ENCODE data around the gene CDC42EP4. TPM values are rescaled to one million over a fixed set of nuclear protein-coding genes. Genes with fewer than 3 reads are reported as not detected.
"Not testable (repeated sequence)": the region's sequence is repeated elsewhere in the genome, so short reads cannot be mapped to it uniquely, and the experiment has no call there.

Gene CDC42EP4
- total RNA-seq, 1 experiment from 2014 or later = 11.0 TPM

- TF ChIP-seq, protein P1, sequence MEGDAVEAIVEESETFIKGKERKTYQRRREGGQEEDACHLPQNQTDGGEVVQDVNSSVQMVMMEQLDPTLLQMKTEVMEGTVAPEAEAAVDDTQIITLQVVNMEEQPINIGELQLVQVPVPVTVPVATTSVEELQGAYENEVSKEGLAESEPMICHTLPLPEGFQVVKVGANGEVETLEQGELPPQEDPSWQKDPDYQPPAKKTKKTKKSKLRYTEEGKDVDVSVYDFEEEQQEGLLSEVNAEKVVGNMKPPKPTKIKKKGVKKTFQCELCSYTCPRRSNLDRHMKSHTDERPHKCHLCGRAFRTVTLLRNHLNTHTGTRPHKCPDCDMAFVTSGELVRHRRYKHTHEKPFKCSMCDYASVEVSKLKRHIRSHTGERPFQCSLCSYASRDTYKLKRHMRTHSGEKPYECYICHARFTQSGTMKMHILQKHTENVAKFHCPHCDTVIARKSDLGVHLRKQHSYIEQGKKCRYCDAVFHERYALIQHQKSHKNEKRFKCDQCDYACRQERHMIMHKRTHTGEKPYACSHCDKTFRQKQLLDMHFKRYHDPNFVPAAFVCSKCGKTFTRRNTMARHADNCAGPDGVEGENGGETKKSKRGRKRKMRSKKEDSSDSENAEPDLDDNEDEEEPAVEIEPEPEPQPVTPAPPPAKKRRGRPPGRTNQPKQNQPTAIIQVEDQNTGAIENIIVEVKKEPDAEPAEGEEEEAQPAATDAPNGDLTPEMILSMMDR (IDR thresholded peaks at IDR 0.05; ENCODE audit: unreplicated experiment) = no peak
- peak; percentile 35 for DNase-seq (ENCODE audit: unreplicated experiment)
- H3K36me3 Mint-ChIP-seq (ENCODE audit: insufficient read depth, unreplicated experiment) = peaks cover 19% of the 10 kb centered on the region
- H3K27ac Mint-ChIP-seq (ENCODE audit: low read depth, unreplicated experiment) = peak overlapping the region; percentile 96
- H3K4me3 Mint-ChIP-seq (ENCODE audit: unreplicated experiment) = peak overlapping the region; percentile 92
- no peaks in the 10 kb centered on the region for H3K9me3 Mint-ChIP-seq (ENCODE audit: unreplicated experiment)
- H3K27me3 Mint-ChIP-seq (ENCODE audit: insufficient read depth, unreplicated experiment) = no peaks in the 10 kb centered on the region
- CTCF ChIA-PET = interaction anchor here (0.6 to 1.9 kb wide), 17 partner anchors 8 to 97 kb away, joined by 3 to 9 read pairs (median 4); a partner anchor contains a TSS
- H3K4me1 Mint-ChIP-seq (ENCODE audit: insufficient read depth, unreplicated experiment) = peaks cover 26% of the 10 kb centered on the region
- POLR2A ChIA-PET = interaction anchor here (0.7 to 9.5 kb wide), 16 partner anchors 8 to 1450 kb away, joined by 3 to 102 read pairs (median 4); a partner anchor contains a TSS
- BruUV-seq (replicated peaks) = TSS peak; percentile 33
- intact Hi-C loops (cut with micrococcal nuclease) = loop anchor here (2.0 kb wide), 1 partner anchor 17 kb away; no protein-coding TSS in a partner anchor
Measured at GRCh38 chr17:73309727-73310596, 1.8 kb downstream of the CDC42EP4 start.

DNA sequence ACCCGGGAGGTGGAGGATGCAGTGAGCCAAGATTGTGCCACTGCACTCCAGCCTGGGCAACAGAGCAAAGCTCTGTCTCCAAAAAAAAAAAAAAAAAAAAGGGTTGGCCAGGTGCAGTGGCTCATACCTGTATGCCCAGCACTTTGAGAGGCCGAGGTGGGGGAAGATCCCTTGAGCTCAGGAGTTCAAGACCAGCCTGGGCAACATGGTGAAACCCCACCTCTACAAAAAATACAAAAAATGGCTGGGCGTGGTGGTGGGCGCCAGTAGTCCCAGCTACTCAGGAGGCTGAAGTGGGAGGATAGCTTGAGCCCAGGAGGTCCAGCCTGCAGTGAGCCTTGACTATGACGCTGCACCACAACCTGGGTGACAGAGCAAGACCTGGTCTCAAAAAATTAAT is 2.8 kb downstream of the CDC42EP4 start:
- H3K27me3 Mint-ChIP-seq (ENCODE audit: insufficient read depth, unreplicated experiment); DNase-seq (ENCODE audit: unreplicated experiment); H3K9me3 Mint-ChIP-seq (ENCODE audit: unreplicated experiment); BruUV-seq (replicated peaks): not testable (repeated sequence)
- Mint-ChIP-seq H3K4me1 (ENCODE audit: insufficient read depth, unreplicated experiment) (peaks cover 36% of the 10 kb centered on the region), H3K27ac (ENCODE audit: low read depth, unreplicated experiment) (peak overlapping the region; percentile 96), H3K36me3 (ENCODE audit: insufficient read depth, unreplicated experiment) (peaks cover 21% of the 10 kb centered on the region), H3K4me3 (ENCODE audit: unreplicated experiment) (peak overlapping the region; percentile 92)
- ChIA-PET CTCF (interaction anchor here (0.6 to 1.8 kb wide), 5 partner anchors 31 to 584 kb away, joined by 3 to 8 read pairs (median 5); no protein-coding TSS in a partner anchor), POLR2A (interaction anchor here (0.6 to 9.5 kb wide), 11 partner anchors 17 to 788 kb away, joined by 3 to 102 read pairs (median 4); partner anchors contain the start of gene COG1)
- intact Hi-C loops (cut with micrococcal nuclease) = loop anchor here (2.0 kb wide), 1 partner anchor 16 kb away; no protein-coding TSS in a partner anchor

- Mint-ChIP-seq H3K4me3 (ENCODE audit: unreplicated experiment) (peak overlapping the region; percentile 92), H3K36me3 (ENCODE audit: insufficient read depth, unreplicated experiment) (peaks cover 28% of the 10 kb centered on the region), H3K27me3 (ENCODE audit: insufficient read depth, unreplicated experiment) (no peaks in the 10 kb centered on the region), H3K9me3 (ENCODE audit: unreplicated experiment) (no peaks in the 10 kb centered on the region), H3K27ac (ENCODE audit: low read depth, unreplicated experiment) (peak overlapping the region; percentile 75), H3K4me1 (ENCODE audit: insufficient read depth, unreplicated experiment) (peaks cover 43% of the 10 kb centered on the region)
- BruUV-seq (replicated peaks) = no TSS peak
- TF ChIP-seq, protein P1 (IDR thresholded peaks at IDR 0.05; ENCODE audit: unreplicated experiment) = no peak
- ChIA-PET POLR2A (interaction anchor here (0.6 to 9.5 kb wide), 17 partner anchors 16 to 1941 kb away, joined by 3 to 102 read pairs (median 4); partner anchors contain the start of gene COG1), CTCF (interaction anchor here (0.6 to 2.1 kb wide), 9 partner anchors 14 to 583 kb away, joined by 3 to 8 read pairs (median 3); no protein-coding TSS in a partner anchor)
- intact Hi-C loops (cut with micrococcal nuclease) = loop anchor here (2.0 kb wide), 1 partner anchor 15 kb away; no protein-coding TSS in a partner anchor
- DNase-seq (ENCODE audit: unreplicated experiment) = peak; percentile 97
Measured at GRCh38 chr17:73308017-73308823, 3.6 kb downstream of the CDC42EP4 start.

DNA sequence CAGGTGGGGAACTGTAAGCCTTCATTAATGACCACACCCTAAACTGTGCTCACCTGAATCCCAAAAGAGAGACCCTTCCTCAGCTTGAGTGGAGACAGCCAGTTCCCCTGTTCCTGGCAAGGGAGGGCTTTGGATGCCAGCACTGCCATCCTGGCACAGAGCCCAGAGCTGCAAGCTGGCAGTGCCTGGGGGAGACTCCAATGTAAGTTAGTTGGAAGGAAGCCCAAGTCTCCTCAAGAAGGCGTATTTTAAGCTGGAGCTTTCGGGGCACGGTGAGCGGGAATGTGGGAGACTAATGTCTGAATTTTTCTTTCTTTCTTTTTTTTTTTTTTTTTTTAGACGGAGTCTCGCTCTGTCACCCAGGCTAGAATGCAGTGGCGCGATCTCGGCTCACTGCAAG is 4.7 kb downstream of the CDC42EP4 start:
- H3K27ac Mint-ChIP-seq (ENCODE audit: low read depth, unreplicated experiment) = peak overlapping the region; percentile 77
- intact Hi-C loops (cut with micrococcal nuclease) = no loop called here
- BruUV-seq (replicated peaks) = no TSS peak
- ChIA-PET CTCF (interaction anchor here (0.5 to 2.1 kb wide), 7 partner anchors 10 to 591 kb away, joined by 3 to 10 read pairs (median 3); no protein-coding TSS in a partner anchor), POLR2A (interaction anchor here (0.5 to 9.5 kb wide), 7 partner anchors 15 to 77 kb away, joined by 3 to 102 read pairs (median 3); a partner anchor contains a TSS)
- H3K4me3 Mint-ChIP-seq (ENCODE audit: unreplicated experiment) = peak overlapping the region; percentile 92
- peaks cover 43% of the 10 kb centered on the region for H3K4me1 Mint-ChIP-seq (ENCODE audit: insufficient read depth, unreplicated experiment)
- no peaks in the 10 kb centered on the region for H3K27me3 Mint-ChIP-seq (ENCODE audit: insufficient read depth, unreplicated experiment)
- DNase-seq (ENCODE audit: unreplicated experiment) = peak; percentile 90
- TF ChIP-seq, protein P1 (IDR thresholded peaks at IDR 0.05; ENCODE audit: unreplicated experiment) = no peak
- H3K9me3 Mint-ChIP-seq (ENCODE audit: unreplicated experiment) = no peaks in the 10 kb centered on the region
- H3K36me3 Mint-ChIP-seq (ENCODE audit: insufficient read depth, unreplicated experiment) = peaks cover 32% of the 10 kb centered on the region

Data from MCF 10A (cell line).